ENCODE data around the gene COL19A1.

DNA sequence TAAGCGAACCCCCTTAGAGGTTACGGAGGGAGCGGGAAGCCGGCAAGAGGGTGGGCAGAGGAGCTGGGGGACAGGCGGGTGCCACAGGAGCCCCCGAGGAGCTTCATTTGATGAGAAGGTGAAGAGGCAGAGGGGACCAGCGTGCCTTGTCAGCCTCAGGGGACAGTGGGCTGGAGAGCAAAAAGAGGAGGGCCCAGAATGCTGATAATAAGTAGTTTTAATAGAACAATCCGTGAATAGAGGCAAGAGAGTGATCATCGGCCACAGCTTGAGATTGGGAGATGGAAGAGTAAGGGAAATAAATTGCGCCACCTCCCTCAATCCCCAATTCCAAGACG lies 1.3 kb downstream of the COL19A1 start:
- TF ChIP-seq EZH2phosphoT487 (IDR thresholded peaks at IDR 0.05; ENCODE audit: borderline replicate concordance) = no peak
- TF ChIP-seq, protein P1, sequence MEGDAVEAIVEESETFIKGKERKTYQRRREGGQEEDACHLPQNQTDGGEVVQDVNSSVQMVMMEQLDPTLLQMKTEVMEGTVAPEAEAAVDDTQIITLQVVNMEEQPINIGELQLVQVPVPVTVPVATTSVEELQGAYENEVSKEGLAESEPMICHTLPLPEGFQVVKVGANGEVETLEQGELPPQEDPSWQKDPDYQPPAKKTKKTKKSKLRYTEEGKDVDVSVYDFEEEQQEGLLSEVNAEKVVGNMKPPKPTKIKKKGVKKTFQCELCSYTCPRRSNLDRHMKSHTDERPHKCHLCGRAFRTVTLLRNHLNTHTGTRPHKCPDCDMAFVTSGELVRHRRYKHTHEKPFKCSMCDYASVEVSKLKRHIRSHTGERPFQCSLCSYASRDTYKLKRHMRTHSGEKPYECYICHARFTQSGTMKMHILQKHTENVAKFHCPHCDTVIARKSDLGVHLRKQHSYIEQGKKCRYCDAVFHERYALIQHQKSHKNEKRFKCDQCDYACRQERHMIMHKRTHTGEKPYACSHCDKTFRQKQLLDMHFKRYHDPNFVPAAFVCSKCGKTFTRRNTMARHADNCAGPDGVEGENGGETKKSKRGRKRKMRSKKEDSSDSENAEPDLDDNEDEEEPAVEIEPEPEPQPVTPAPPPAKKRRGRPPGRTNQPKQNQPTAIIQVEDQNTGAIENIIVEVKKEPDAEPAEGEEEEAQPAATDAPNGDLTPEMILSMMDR (conservative IDR thresholded peaks at IDR 0.05; ENCODE audit: low read length) = no peak

Measured in Loucy (cell line).